Activated naive CD4-positive, alpha-beta T cell treated with anti-CD3 and anti-CD28 coated beads, Interleukin-2, amount 50 U/mL, for 24 hours (primary cell): ENCODE data around the gene ZNF821.

Experiments used
- H3K27ac Mint-ChIP-seq: one replicate; pipeline ENCODE4 v1.8.0; 2021; ENCODE audit warnings: mild to moderate bottlenecking, mixed read lengths
- H3K27me3 Mint-ChIP-seq: one replicate; pipeline ENCODE4 v1.8.0; 2021; ENCODE audit warnings: mixed read lengths
- H3K36me3 Mint-ChIP-seq: one replicate; pipeline ENCODE4 v1.8.0; 2021; ENCODE audit warnings: mixed read lengths
- H3K4me1 Mint-ChIP-seq: one replicate; pipeline ENCODE4 v1.8.0; 2021; ENCODE audit warnings: mixed read lengths
- H3K4me3 Mint-ChIP-seq: one replicate; pipeline ENCODE4 v1.8.0; 2021; ENCODE audit warnings: mild to moderate bottlenecking, mixed read lengths
- H3K9me3 Mint-ChIP-seq: one replicate; pipeline ENCODE4 v1.8.0; 2021; ENCODE audit warnings: mixed read lengths

The ZNF821 gene, protein sequence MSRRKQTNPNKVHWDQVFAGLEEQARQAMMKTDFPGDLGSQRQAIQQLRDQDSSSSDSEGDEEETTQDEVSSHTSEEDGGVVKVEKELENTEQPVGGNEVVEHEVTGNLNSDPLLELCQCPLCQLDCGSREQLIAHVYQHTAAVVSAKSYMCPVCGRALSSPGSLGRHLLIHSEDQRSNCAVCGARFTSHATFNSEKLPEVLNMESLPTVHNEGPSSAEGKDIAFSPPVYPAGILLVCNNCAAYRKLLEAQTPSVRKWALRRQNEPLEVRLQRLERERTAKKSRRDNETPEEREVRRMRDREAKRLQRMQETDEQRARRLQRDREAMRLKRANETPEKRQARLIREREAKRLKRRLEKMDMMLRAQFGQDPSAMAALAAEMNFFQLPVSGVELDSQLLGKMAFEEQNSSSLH

GRCh38 chr16:71883849-71884638, at the start of gene ZNF821:
Gene ZNF821, minus strand, starts transcription at chr16:71884182. Its CDS starts 4,236 bp downstream, at chr16:71879946.
- Mint-ChIP-seq H3K36me3 (peaks cover 4% of the 10 kb centered on the region), H3K4me3 (peak within 1 kb of the TSS; percentile 92), H3K9me3 (no peaks in the 10 kb centered on the region), H3K27ac (peak within 1 kb of the TSS; percentile 83), H3K4me1 (peaks cover 51% of the 10 kb centered on the region), H3K27me3 (no peaks in the 10 kb centered on the region)

DNA sequence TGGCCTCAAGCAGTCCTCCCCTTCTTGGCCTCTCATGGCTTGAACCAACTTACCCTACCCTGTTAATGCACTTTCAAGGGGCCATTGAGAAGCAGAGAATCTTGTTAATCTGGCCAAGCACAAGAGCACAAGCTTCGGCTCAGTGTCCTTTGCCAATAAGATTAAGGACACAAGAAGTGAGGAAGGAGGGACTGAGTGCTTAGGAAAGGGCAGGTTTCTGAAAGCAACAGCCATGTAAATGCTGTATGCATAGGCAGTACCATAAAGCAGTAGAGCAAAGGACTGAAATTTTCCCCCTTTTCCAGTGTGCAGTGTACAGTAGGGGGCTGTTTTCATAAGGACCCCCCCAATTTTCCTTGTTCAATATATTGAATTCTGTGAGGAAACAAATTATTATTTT, 49.0 kb upstream of the ZNF821 start:
- Mint-ChIP-seq H3K27me3 (no peaks in the 10 kb centered on the region), H3K4me1 (peaks cover 29% of the 10 kb centered on the region), H3K9me3 (no peaks in the 10 kb centered on the region), H3K27ac (no peak overlapping the region), H3K4me3 (no peak overlapping the region), H3K36me3 (no peaks in the 10 kb centered on the region)

GRCh38 chr16:71931599-71931998, 47.6 kb upstream of the ZNF821 start:
- H3K4me3 Mint-ChIP-seq, result no peak overlapping the region
- H3K27ac Mint-ChIP-seq, result peak overlapping the region; percentile 23
- H3K27me3 Mint-ChIP-seq, result no peaks in the 10 kb centered on the region
- peaks cover 25% of the 10 kb centered on the region for H3K4me1 Mint-ChIP-seq
- H3K9me3 Mint-ChIP-seq, result no peaks in the 10 kb centered on the region
- H3K36me3 Mint-ChIP-seq, result peaks cover 11% of the 10 kb centered on the region

- Mint-ChIP-seq H3K27me3 (no peaks in the 10 kb centered on the region), H3K4me1 (peaks cover 25% of the 10 kb centered on the region), H3K36me3 (peaks cover 12% of the 10 kb centered on the region), H3K27ac (no peak overlapping the region), H3K4me3 (no peak overlapping the region), H3K9me3 (no peaks in the 10 kb centered on the region)
These were observed 47.0 kb upstream of the ZNF821 start for GRCh38 chr16:71931001-71931400.

- peaks cover 12% of the 10 kb centered on the region for H3K36me3 Mint-ChIP-seq
- H3K4me3 Mint-ChIP-seq, result no peak overlapping the region
- H3K27ac Mint-ChIP-seq, result peak overlapping the region; percentile 82
- H3K27me3 Mint-ChIP-seq, result no peaks in the 10 kb centered on the region
- H3K9me3 Mint-ChIP-seq, result no peaks in the 10 kb centered on the region
- peaks cover 20% of the 10 kb centered on the region for H3K4me1 Mint-ChIP-seq
These were observed 46.1 kb upstream of the ZNF821 start for GRCh38 chr16:71930013-71930563.

- peaks cover 13% of the 10 kb centered on the region for H3K36me3 Mint-ChIP-seq
- H3K4me1 Mint-ChIP-seq, result peaks cover 19% of the 10 kb centered on the region
- H3K9me3 Mint-ChIP-seq, result no peaks in the 10 kb centered on the region
- no peak overlapping the region for H3K4me3 Mint-ChIP-seq
- H3K27ac Mint-ChIP-seq, result peak overlapping the region; percentile 35
- no peaks in the 10 kb centered on the region for H3K27me3 Mint-ChIP-seq
These were observed 45.1 kb upstream of the ZNF821 start for GRCh38 chr16:71929048-71929447.

DNA sequence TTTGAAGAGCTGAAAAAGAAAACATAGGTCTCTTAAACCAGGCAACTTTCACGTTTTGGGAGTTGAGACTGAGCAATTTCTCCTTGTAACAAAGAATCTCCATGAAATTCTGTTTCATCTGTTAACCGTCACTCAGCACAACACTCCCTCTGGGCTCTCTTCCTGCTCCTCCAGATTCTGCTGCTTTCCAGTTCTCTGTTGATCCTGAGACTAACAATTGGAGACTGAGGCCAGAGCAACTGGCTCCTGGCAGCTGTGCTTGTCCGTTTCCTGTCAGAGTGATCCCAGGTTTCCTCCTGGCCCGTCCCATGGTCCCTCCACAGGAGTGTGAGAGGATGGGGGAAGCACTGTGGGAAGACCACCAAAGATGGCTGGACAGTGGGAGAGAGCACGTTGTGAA, 43.8 kb upstream of the ZNF821 start:
- Mint-ChIP-seq H3K27ac (peak overlapping the region; percentile 20), H3K4me3 (no peak overlapping the region), H3K4me1 (peaks cover 23% of the 10 kb centered on the region), H3K36me3 (peaks cover 16% of the 10 kb centered on the region), H3K9me3 (no peaks in the 10 kb centered on the region), H3K27me3 (no peaks in the 10 kb centered on the region)

GRCh38 chr16:71927383-71927782, 43.4 kb upstream of the ZNF821 start:
- H3K27ac Mint-ChIP-seq, result peak overlapping the region; percentile 20
- peaks cover 18% of the 10 kb centered on the region for H3K36me3 Mint-ChIP-seq
- H3K9me3 Mint-ChIP-seq, result no peaks in the 10 kb centered on the region
- no peak overlapping the region for H3K4me3 Mint-ChIP-seq
- H3K27me3 Mint-ChIP-seq, result no peaks in the 10 kb centered on the region
- peaks cover 23% of the 10 kb centered on the region for H3K4me1 Mint-ChIP-seq

DNA sequence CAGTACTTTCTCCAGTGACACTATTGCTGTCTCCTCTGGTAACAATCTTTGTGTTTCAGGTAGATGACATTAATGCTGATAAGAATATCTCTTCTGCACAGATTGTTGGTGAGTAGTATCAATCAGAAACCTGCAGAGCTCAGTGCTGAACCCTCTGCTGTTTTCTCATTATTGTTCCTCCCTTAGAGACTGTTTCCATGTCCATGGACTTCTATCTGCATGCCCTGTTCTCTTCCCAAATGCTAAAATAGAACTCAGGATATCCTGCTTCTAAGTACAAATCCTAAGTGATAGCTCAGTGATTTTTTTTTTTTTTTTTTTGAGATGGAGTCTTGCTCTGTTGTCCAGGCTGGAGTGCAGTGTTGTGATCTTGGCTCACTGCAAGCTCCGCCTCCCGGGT, 40.7 kb upstream of the ZNF821 start:
- Mint-ChIP-seq H3K36me3 (peaks cover 27% of the 10 kb centered on the region), H3K9me3 (no peaks in the 10 kb centered on the region), H3K4me1 (peaks cover 18% of the 10 kb centered on the region), H3K4me3 (no peak overlapping the region), H3K27ac (no peak overlapping the region), H3K27me3 (no peaks in the 10 kb centered on the region)

DNA sequence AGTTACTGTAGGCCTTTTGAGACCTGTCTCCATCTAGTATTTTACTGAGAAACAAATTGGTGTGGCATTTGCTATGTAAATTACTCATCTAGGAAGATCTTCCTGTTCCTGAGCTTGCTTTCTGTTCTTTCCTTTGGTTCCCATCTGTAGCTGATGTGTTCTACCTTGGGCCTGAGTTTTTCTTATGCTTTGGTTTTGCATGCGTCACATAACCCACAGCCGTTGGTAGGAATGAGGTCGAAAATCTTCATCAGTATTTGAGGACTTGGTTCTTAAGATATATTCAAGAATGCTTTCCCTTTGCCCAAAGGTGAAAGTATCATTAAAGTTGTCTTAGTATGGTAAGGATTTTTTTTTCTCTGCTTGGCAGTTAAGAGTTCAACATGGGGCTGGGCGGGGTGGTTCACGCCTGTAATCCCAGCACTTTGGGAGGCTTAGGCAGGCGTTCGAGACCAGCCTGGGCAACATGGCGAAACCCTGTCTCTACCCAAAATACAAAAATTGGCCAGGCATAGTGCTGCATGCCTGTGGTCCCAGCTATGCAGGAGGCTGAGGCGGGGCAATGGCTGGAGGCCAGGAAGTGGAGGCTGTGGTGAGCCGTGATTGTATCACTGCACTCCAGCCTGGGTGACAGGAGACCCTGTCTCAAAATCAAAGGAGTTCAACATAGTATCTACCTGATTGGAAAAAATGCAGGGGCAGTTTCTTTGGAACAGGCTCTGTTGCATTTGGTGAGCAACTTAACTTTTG, 40.1 kb upstream of the ZNF821 start:
- peak overlapping the region; percentile 2 for H3K27ac Mint-ChIP-seq
- peaks cover 14% of the 10 kb centered on the region for H3K4me1 Mint-ChIP-seq
- H3K27me3 Mint-ChIP-seq, result no peaks in the 10 kb centered on the region
- no peaks in the 10 kb centered on the region for H3K9me3 Mint-ChIP-seq
- no peak overlapping the region for H3K4me3 Mint-ChIP-seq
- peaks cover 27% of the 10 kb centered on the region for H3K36me3 Mint-ChIP-seq

DNA sequence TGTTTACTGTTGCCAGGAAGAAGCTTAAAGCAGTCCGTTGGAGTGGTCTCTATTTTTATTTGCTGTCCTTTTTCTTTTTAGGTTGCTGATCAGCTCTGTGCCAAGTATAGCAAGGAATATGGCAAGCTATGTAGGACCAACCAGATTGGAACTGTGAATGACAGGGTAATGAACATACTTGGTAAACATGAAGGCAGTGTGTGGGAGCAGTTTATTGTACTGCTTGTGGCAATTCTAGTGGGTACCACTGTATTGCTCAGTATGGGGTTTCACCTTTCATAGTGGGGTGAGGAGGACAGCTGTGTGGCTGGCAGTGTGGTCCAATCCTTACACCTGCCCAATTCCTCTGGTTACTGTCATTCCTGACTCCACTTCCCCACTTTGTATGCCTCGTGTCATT, 36.7 kb upstream of the ZNF821 start:
- no peak overlapping the region for H3K27ac Mint-ChIP-seq
- peaks cover 33% of the 10 kb centered on the region for H3K36me3 Mint-ChIP-seq
- no peaks in the 10 kb centered on the region for H3K27me3 Mint-ChIP-seq
- H3K4me1 Mint-ChIP-seq, result peaks cover 27% of the 10 kb centered on the region
- no peak overlapping the region for H3K4me3 Mint-ChIP-seq
- no peaks in the 10 kb centered on the region for H3K9me3 Mint-ChIP-seq

- no peak overlapping the region for H3K4me3 Mint-ChIP-seq
- H3K9me3 Mint-ChIP-seq, result no peaks in the 10 kb centered on the region
- H3K36me3 Mint-ChIP-seq, result peaks cover 38% of the 10 kb centered on the region
- peaks cover 42% of the 10 kb centered on the region for H3K4me1 Mint-ChIP-seq
- H3K27me3 Mint-ChIP-seq, result no peaks in the 10 kb centered on the region
- H3K27ac Mint-ChIP-seq, result peak overlapping the region; percentile 60
These were observed 35.1 kb upstream of the ZNF821 start for GRCh38 chr16:71919035-71919434.

- peaks cover 35% of the 10 kb centered on the region for H3K36me3 Mint-ChIP-seq
- no peaks in the 10 kb centered on the region for H3K27me3 Mint-ChIP-seq
- peaks cover 45% of the 10 kb centered on the region for H3K4me1 Mint-ChIP-seq
- H3K27ac Mint-ChIP-seq, result peak overlapping the region; percentile 47
- H3K4me3 Mint-ChIP-seq, result no peak overlapping the region
- H3K9me3 Mint-ChIP-seq, result no peaks in the 10 kb centered on the region
These were observed 33.9 kb upstream of the ZNF821 start for GRCh38 chr16:71917900-71918299.

- peaks cover 59% of the 10 kb centered on the region for H3K4me1 Mint-ChIP-seq
- H3K9me3 Mint-ChIP-seq, result no peaks in the 10 kb centered on the region
- no peak overlapping the region for H3K4me3 Mint-ChIP-seq
- H3K36me3 Mint-ChIP-seq, result peaks cover 33% of the 10 kb centered on the region
- H3K27ac Mint-ChIP-seq, result no peak overlapping the region
- H3K27me3 Mint-ChIP-seq, result no peaks in the 10 kb centered on the region
These were observed 32.5 kb upstream of the ZNF821 start for GRCh38 chr16:71916397-71916920.

DNA sequence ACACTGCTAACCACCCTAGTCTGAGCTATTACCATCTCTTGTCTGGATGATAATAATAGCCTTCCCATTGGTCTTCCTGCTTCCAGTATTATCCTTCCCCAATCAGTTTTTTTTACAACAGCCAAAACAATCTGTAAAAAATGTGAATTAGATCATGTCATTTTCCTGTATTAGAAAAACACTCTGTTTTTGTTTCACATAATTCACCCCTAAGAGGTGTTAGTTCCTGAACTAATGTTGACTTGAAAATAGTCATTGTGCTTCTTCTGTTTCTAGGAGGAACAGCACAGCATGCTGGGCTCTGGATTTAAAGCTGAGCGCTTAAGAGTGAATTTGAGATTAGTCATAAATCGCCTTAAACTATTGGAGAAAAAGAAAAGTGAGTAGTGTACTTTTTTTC, 31.4 kb upstream of the ZNF821 start:
- Mint-ChIP-seq H3K4me1 (peaks cover 67% of the 10 kb centered on the region), H3K9me3 (no peaks in the 10 kb centered on the region), H3K36me3 (peaks cover 31% of the 10 kb centered on the region), H3K27ac (peak overlapping the region; percentile 76), H3K27me3 (no peaks in the 10 kb centered on the region), H3K4me3 (no peak overlapping the region)
